Spleen (tissue), 13 donors: Measurements from ENCODE around the gene ATP2A1. TPM values are rescaled to one million over a fixed set of nuclear protein-coding genes. Genes with fewer than 3 reads are reported as not detected.

Experiments
- DNase-seq: peaks from one replicate; pipeline ENCODE4 v3.0.0-alpha.2; 2020
- H3K27ac ChIP-seq, 8 donors: fragments of 200-600 bp; sonication (generic) in 7 of 8; 1 replicate in 4 of 8; 2 replicates in 4 of 8; pipeline versions ENCODE4 v1.5.0 to v1.8.0; 2016 to 2021; ENCODE audit warnings: inconsistent platforms in 4 of 8, mild to moderate bottlenecking in 4 of 8, moderate library complexity in 1 of 8
- H3K27me3 ChIP-seq, 7 donors: fragments of 200-600 bp; sonication (generic) in 6 of 7; replicated peaks in 1 of 7; 1 replicate in 4 of 7; 2 replicates in 3 of 7; pipeline versions ENCODE4 v1.5.0 to v1.8.0; 2016 to 2021; ENCODE audit warnings: inconsistent platforms in 3 of 7, mild to moderate bottlenecking in 1 of 7
- H3K36me3 ChIP-seq, 6 donors: fragments of 200-600 bp; sonication (generic) in 5 of 6; 1 replicate in 4 of 6; 2 replicates in 2 of 6; pipeline versions ENCODE4 v1.5.0 to v1.8.0; 2016 to 2021; ENCODE audit warnings: inconsistent platforms in 2 of 6
- H3K4me1 ChIP-seq, 6 donors: fragments of 200-600 bp; sonication (generic) in 5 of 6; 1 replicate in 3 of 6; 2 replicates in 3 of 6; pipeline versions ENCODE4 v1.5.0 to v1.8.0; 2016 to 2021; ENCODE audit warnings: inconsistent platforms in 3 of 6
- H3K4me3 ChIP-seq, 8 donors: fragments of 200-600 bp; sonication (generic) in 7 of 8; 1 replicate in 4 of 8; 2 replicates in 4 of 8; pipeline versions ENCODE4 v1.5.0 to v1.8.0; 2016 to 2021; ENCODE audit warnings: inconsistent platforms in 4 of 8, mild to moderate bottlenecking in 4 of 8, moderate library complexity in 2 of 8
- H3K9me3 ChIP-seq, 8 donors: fragments of 200-600 bp; sonication (generic) in 7 of 8; 1 replicate in 4 of 8; 2 replicates in 4 of 8; pipeline versions ENCODE4 v1.5.0 to v1.8.0; 2016 to 2021; ENCODE audit warnings: inconsistent platforms in 4 of 8
- POLR2A ChIP-seq, 3 donors: fragments of 450-650 bp; IDR thresholded peaks; one replicate each; pipeline ENCODE4 v1.5.1; 2017; ENCODE audit warnings: antibody characterized with exemption in 3 of 3, mild to moderate bottlenecking in 1 of 3
- POLR2AphosphoS5 ChIP-seq, 3 donors: sonication (generic); formaldehyde crosslinking; IDR thresholded peaks; one replicate each; pipeline ENCODE4 v1.5.1; 2017; ENCODE audit warnings: antibody characterized with exemption in 3 of 3
- WGBS, 5 donors: extraction: QIAGEN DNeasy Blood & Tissue Kit in 3 of 5; methylation state at CpG; one replicate each; pipeline versions ENCODE4 v1.1.5 to v1.1.7; 2013 to 2018; 5-methylcytosine and 5-hydroxymethylcytosine counted together
- intact Hi-C: fragments of 100-400 bp; cut with DNase I; formaldehyde crosslinking; loops from one replicate; pipeline ENCODE4 v1.15.0; 2023; ENCODE audit warnings: low total_unique reads
- long read RNA-seq, 2 donors: transcript quantifications; one replicate each; lab custom pipeline, GENCODE V29; 2026
- polyA plus RNA-seq, 3 donors: library from polyadenylated mRNA; stranded (reverse); fragments of 200-250 nt; gene quantifications; one replicate each; pipeline ENCODE4 v1.2.1, GENCODE V29; 2013
- total RNA-seq, 7 donors: library from RNA; depleted of rRNA in 3 of 7; stranded (reverse); fragments of >200 nt in 3 of 7; fragmentation: NEBNext Ultra II Directional in 4 of 7; extraction: Animal tissue kit (Norgen Biotek cat#: 25700) in 4 of 7; gene quantifications; one replicate each; pipeline versions ENCODE4 v1.1.0 to v1.2.1, GENCODE V29; 2016 to 2021
- TF ChIP-seq, protein P1 (sequence below), 11 experiments: fragments of 200-600 bp in 7 of 11; fragments of 450-650 bp in 4 of 11; sonication (generic) in 4 of 11; IDR thresholded peaks in 8 of 11; conservative IDR thresholded peaks in 3 of 11; 1 replicate in 7 of 11; 2 replicates in 4 of 11; pipeline versions ENCODE4 v1.4.0 to v1.8.0; 2016 to 2021; ENCODE audit warnings: antibody characterized with exemption in 11 of 11, inconsistent platforms in 4 of 11, mild to moderate bottlenecking in 1 of 11
- donor health status: healthy with polysubstance abuse.
- donor health status: DM: no; HTN: no; CAD: no; lungs with moderate emphysema.
- donor health status: DM: no; HTN: no; CAD: no.
- donor health status: Bipolar disorder and iron deficiency.
- donor health status: healthy.
- donor health status: DM: no; HTN: no; CAD: no.
- donor health status: DM: yes; HTN: yes; CAD: no.

The ATP2A1 gene
- 1 to 10 TPM in 2 of 7 donors, under 1 TPM in 3, not detected in 2; 0.26 to 1.5 (median 0.82) TPM for total RNA-seq
- under 1 TPM; 0.33 to 0.46 (median 0.42) TPM for polyA plus RNA-seq
- long read RNA-seq, donor 1 = 0 reads
- long read RNA-seq, donor 2, partial matches to known transcripts = 13 of 13 reads
- long read RNA-seq, donor 2, other reads (novel, unspliced or antisense) = 0 of 13 reads

DNA sequence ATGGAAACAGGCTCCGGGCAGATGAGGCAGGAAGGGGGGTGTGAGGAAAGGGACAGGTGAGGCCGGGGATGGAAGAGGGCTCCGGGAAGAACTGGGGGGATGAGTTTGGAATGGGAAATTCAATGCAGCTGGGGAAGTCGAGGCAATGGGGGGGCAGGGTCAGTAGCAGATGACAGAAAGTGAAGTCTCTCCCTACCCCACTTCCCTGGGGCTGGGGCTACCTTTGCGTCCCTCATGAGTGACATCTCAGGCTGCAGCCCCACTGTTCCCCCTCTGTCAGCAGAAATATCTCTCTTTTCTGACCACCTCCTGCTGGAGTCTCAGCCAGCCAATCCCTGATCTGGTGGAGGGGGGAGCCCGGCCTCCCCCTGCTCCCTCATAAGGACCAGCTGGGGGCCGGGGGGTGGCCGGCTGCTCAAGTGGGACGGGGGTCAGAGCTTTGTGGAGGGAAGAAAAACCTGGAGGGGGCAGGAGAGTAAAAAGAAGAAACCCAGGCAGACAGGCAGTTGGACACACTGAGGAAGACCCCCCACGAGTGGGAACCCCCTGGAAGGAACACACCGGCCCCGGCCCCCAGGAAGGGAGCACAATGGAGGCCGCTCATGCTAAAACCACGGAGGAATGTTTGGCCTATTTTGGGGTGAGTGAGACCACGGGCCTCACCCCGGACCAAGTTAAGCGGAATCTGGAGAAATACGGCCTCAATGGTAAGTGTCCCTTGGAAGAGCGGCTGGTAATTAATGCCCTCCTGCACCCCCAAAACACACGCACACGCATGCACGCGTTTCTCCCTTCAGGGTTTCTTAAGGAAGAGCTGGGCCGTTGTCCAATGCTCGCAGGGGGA is at the start of gene ATP2A1:
ATP2A1 (plus strand) TSS at position 406 of the 844 bp plus-strand sequence; CDS start at position 590, 184 bp downstream.
- TF ChIP-seq, protein P1, sequence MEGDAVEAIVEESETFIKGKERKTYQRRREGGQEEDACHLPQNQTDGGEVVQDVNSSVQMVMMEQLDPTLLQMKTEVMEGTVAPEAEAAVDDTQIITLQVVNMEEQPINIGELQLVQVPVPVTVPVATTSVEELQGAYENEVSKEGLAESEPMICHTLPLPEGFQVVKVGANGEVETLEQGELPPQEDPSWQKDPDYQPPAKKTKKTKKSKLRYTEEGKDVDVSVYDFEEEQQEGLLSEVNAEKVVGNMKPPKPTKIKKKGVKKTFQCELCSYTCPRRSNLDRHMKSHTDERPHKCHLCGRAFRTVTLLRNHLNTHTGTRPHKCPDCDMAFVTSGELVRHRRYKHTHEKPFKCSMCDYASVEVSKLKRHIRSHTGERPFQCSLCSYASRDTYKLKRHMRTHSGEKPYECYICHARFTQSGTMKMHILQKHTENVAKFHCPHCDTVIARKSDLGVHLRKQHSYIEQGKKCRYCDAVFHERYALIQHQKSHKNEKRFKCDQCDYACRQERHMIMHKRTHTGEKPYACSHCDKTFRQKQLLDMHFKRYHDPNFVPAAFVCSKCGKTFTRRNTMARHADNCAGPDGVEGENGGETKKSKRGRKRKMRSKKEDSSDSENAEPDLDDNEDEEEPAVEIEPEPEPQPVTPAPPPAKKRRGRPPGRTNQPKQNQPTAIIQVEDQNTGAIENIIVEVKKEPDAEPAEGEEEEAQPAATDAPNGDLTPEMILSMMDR (IDR thresholded peaks at IDR 0.05 in 8 of 11, conservative IDR thresholded peaks at IDR 0.05 in 3 of 11) = no peak
- no peak for TF ChIP-seq POLR2A (IDR thresholded peaks at IDR 0.05)
- TF ChIP-seq POLR2AphosphoS5 (IDR thresholded peaks at IDR 0.05) = no peak
- 76 to 90% (median 81%) methylated on average over 24 to 25 of the region's 25 CpGs for WGBS, 5 donors
- intact Hi-C loops = no loop called here
- peak within 1 kb of the TSS; percentile 62 to 87 (median 76) for H3K4me3 ChIP-seq
- DNase-seq = no peak
- H3K36me3 ChIP-seq = peaks cover 0 to 27% (median 8%) of the 10 kb centered on the region in 6 donors
- peaks cover 6 to 27% (median 19%) of the 10 kb centered on the region in 6 donors for H3K4me1 ChIP-seq
- H3K27me3 ChIP-seq = peaks cover 0 to 30% (median 0%) of the 10 kb centered on the region in 7 donors
- peak within 1 kb of the TSS in 1 of 8 donors; percentile 61 for H3K27ac ChIP-seq
- H3K9me3 ChIP-seq = no peaks in the 10 kb centered on the region

DNA sequence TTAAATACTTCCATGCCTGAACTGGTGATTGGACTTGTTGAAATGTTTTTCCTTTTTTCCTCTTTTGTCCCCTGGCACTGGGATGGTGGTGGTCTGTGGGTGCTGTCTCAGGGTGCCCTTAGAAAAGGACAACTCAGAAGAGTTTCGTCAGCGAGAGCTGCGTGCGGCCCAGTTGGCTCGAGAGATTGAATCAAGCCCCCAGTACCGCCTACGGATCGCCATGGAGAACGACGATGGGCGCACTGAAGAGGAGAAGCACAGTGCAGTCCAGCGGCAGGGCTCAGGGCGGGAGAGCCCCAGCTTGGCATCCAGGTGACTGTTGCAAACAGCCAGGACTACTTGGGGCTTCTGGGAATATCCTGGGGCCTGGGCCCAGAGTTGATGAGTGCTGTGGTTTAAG is 48.5 kb upstream of the ATP2A1 start:
- Histone ChIP-seq H3K9me3 (no peaks in the 10 kb centered on the region), H3K4me1 (peaks cover 12 to 40% (median 19%) of the 10 kb centered on the region in 6 donors), H3K27me3 (no peaks in the 10 kb centered on the region), H3K4me3 (no peak overlapping the region), H3K36me3 (peaks cover 6 to 99% (median 97%) of the 10 kb centered on the region in 6 donors), H3K27ac (no peak overlapping the region)
- peak in 2 of 3 donors; percentile 25 to 37 for TF ChIP-seq POLR2AphosphoS5 (IDR thresholded peaks at IDR 0.05)
- TF ChIP-seq, protein P1 (IDR thresholded peaks at IDR 0.05 in 8 of 11, conservative IDR thresholded peaks at IDR 0.05 in 3 of 11) = no peak
- WGBS, 5 donors = 96 to 98% (median 96%) methylated on average over 13 of the region's 13 CpGs
- intact Hi-C loops = no loop called here
- no peak for DNase-seq

DNA sequence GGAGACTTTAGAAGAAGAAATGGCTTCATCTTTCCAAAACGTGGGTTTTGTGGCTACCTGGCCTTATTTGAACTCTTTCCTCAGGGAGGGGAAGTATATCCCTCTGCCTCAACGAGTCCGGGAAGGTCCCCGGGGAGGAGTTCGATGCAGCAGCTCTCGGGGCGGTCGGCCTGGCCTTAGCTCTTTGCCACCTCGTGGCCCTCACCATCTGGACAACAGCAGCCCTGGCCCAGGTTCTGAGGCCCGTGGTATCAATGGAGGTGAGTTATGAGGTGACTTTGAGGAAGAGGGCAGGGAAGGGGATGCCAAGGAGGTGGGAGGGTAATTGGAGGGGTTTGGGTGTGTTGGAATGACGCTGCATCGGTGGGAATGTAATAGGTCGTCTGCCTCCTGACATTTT is 47.8 kb upstream of the ATP2A1 start:
- intact Hi-C loops = no loop called here
- DNase-seq = no peak
- no peak overlapping the region for H3K4me3 ChIP-seq
- peaks cover 6 to 100% (median 100%) of the 10 kb centered on the region in 6 donors for H3K36me3 ChIP-seq
- 85 to 92% (median 90%) methylated on average over 13 of the region's 13 CpGs for WGBS, 5 donors
- peak in 2 of 3 donors; percentile 14 to 59 for TF ChIP-seq POLR2AphosphoS5 (IDR thresholded peaks at IDR 0.05)
- TF ChIP-seq, protein P1 (IDR thresholded peaks at IDR 0.05 in 8 of 11, conservative IDR thresholded peaks at IDR 0.05 in 3 of 11) = no peak
- TF ChIP-seq POLR2A (IDR thresholded peaks at IDR 0.05) = no peak
- H3K27ac ChIP-seq = no peak overlapping the region
- H3K9me3 ChIP-seq = no peaks in the 10 kb centered on the region
- no peaks in the 10 kb centered on the region for H3K27me3 ChIP-seq
- peaks cover 4 to 32% (median 11%) of the 10 kb centered on the region in 6 donors for H3K4me1 ChIP-seq

DNA sequence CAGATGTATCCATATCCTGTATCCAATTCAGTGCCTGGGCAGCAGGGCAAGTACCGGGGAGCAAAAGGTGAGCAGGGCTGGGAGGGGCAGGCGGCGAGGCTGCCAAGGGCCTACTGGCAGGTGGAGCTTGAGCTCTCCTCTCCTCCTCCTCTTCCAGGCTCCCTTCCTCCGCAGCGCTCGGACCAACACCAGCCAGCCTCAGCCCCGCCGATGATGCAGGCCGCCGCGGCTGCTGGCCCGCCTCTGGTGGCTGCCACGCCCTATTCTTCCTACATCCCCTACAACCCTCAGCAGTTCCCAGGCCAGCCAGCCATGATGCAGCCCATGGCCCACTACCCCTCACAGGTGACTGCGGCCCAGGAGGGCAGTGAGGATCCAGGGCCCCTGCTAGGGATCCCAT is 43.9 kb upstream of the ATP2A1 start:
- H3K36me3 ChIP-seq = peaks cover 6 to 100% (median 92%) of the 10 kb centered on the region in 6 donors
- WGBS, 5 donors = 93 to 98% (median 96%) methylated on average over 7 to 14 of the region's 14 CpGs

More for the DNA sequence above, 43.9 kb upstream of the ATP2A1 start:
- Histone ChIP-seq H3K27ac (no peak overlapping the region), H3K9me3 (no peaks in the 10 kb centered on the region), H3K4me1 (no peaks in the 10 kb centered on the region), H3K27me3 (no peaks in the 10 kb centered on the region), H3K4me3 (no peak overlapping the region)
- intact Hi-C loops = no loop called here
- TF ChIP-seq POLR2AphosphoS5 (IDR thresholded peaks at IDR 0.05) = peak in 1 of 3 donors; percentile 60
- TF ChIP-seq POLR2A (IDR thresholded peaks at IDR 0.05) = no peak
- TF ChIP-seq, protein P1 (IDR thresholded peaks at IDR 0.05 in 8 of 11, conservative IDR thresholded peaks at IDR 0.05 in 3 of 11) = no peak
- no peak for DNase-seq
